ENCODE measurements around the gene ZBTB20. TPM values are rescaled to one million over a fixed set of nuclear protein-coding genes. Genes with fewer than 3 reads are reported as not detected.

Gene ZBTB20
- total RNA-seq, 1 donor from 2014 or later: 27.5 TPM

GRCh38 chr3:114329823-114330222 lies 817.3 kb downstream of the ZBTB20 start:
- DNase-seq: no peak
- TF ChIP-seq, protein P1, sequence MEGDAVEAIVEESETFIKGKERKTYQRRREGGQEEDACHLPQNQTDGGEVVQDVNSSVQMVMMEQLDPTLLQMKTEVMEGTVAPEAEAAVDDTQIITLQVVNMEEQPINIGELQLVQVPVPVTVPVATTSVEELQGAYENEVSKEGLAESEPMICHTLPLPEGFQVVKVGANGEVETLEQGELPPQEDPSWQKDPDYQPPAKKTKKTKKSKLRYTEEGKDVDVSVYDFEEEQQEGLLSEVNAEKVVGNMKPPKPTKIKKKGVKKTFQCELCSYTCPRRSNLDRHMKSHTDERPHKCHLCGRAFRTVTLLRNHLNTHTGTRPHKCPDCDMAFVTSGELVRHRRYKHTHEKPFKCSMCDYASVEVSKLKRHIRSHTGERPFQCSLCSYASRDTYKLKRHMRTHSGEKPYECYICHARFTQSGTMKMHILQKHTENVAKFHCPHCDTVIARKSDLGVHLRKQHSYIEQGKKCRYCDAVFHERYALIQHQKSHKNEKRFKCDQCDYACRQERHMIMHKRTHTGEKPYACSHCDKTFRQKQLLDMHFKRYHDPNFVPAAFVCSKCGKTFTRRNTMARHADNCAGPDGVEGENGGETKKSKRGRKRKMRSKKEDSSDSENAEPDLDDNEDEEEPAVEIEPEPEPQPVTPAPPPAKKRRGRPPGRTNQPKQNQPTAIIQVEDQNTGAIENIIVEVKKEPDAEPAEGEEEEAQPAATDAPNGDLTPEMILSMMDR (IDR thresholded peaks at IDR 0.05; ENCODE audit: partially characterized antibody, unreplicated experiment): no peak
- Mint-ChIP-seq H3K36me3 (ENCODE audit: unreplicated experiment) (peaks cover 4% of the 10 kb centered on the region), H3K9me3 (ENCODE audit: unreplicated experiment) (peaks cover 2% of the 10 kb centered on the region), H3K27me3 (ENCODE audit: unreplicated experiment) (no peaks in the 10 kb centered on the region), H3K4me3 (ENCODE audit: unreplicated experiment) (no peak overlapping the region), H3K4me1 (ENCODE audit: low read depth, unreplicated experiment) (no peaks in the 10 kb centered on the region), H3K27ac (ENCODE audit: unreplicated experiment) (no peak overlapping the region)

GRCh38 chr3:114328345-114328744 lies 818.7 kb downstream of the ZBTB20 start:
- no peak overlapping the region for H3K27ac Mint-ChIP-seq (ENCODE audit: unreplicated experiment)
- peaks cover 2% of the 10 kb centered on the region for H3K9me3 Mint-ChIP-seq (ENCODE audit: unreplicated experiment)
- no peak for DNase-seq
- peaks cover 4% of the 10 kb centered on the region for H3K36me3 Mint-ChIP-seq (ENCODE audit: unreplicated experiment)
- H3K4me3 Mint-ChIP-seq (ENCODE audit: unreplicated experiment): no peak overlapping the region
- H3K27me3 Mint-ChIP-seq (ENCODE audit: unreplicated experiment): no peaks in the 10 kb centered on the region
- TF ChIP-seq, protein P1 (IDR thresholded peaks at IDR 0.05; ENCODE audit: partially characterized antibody, unreplicated experiment): no peak
- peaks cover 2% of the 10 kb centered on the region for H3K4me1 Mint-ChIP-seq (ENCODE audit: low read depth, unreplicated experiment)

- Mint-ChIP-seq H3K4me1 (ENCODE audit: low read depth, unreplicated experiment) (peaks cover 2% of the 10 kb centered on the region), H3K27me3 (ENCODE audit: unreplicated experiment) (no peaks in the 10 kb centered on the region), H3K36me3 (ENCODE audit: unreplicated experiment) (peaks cover 4% of the 10 kb centered on the region), H3K9me3 (ENCODE audit: unreplicated experiment) (peaks cover 2% of the 10 kb centered on the region), H3K4me3 (ENCODE audit: unreplicated experiment) (no peak overlapping the region), H3K27ac (ENCODE audit: unreplicated experiment) (no peak overlapping the region)
- no peak for DNase-seq
- TF ChIP-seq, protein P1 (IDR thresholded peaks at IDR 0.05; ENCODE audit: partially characterized antibody, unreplicated experiment): no peak
Observed at GRCh38 chr3:114327665-114328064, 819.4 kb downstream of the ZBTB20 start.

- Mint-ChIP-seq H3K36me3 (ENCODE audit: unreplicated experiment) (no peaks in the 10 kb centered on the region), H3K27ac (ENCODE audit: unreplicated experiment) (no peak overlapping the region), H3K4me1 (ENCODE audit: low read depth, unreplicated experiment) (peaks cover 9% of the 10 kb centered on the region), H3K27me3 (ENCODE audit: unreplicated experiment) (no peaks in the 10 kb centered on the region), H3K9me3 (ENCODE audit: unreplicated experiment) (no peaks in the 10 kb centered on the region), H3K4me3 (ENCODE audit: unreplicated experiment) (no peak overlapping the region)
- TF ChIP-seq, protein P1 (IDR thresholded peaks at IDR 0.05; ENCODE audit: partially characterized antibody, unreplicated experiment): no peak
- DNase-seq: no peak
Observed at GRCh38 chr3:114323546-114324254, 823.4 kb downstream of the ZBTB20 start.

DNA sequence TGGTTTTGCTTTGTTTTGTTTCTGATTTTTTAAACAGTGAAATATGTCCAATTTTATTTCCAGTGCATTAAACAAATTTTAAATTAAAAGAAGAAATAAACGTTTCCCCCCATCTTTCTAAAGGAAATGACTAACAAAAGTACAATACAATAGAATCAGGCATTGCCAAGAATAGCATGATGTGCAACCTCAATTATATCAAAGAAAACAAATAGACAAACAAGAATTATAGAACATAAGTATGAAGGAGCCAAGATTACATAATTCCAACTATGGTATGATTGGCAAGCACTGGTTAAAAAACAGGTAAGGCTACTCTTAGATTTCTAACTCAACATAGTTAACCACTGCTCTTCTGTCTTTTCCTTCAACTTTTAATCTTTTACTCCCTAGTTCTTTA lies 826.8 kb downstream of the ZBTB20 start:
- TF ChIP-seq, protein P1 (IDR thresholded peaks at IDR 0.05; ENCODE audit: partially characterized antibody, unreplicated experiment): no peak
- no peak overlapping the region for H3K27ac Mint-ChIP-seq (ENCODE audit: unreplicated experiment)
- no peak overlapping the region for H3K4me3 Mint-ChIP-seq (ENCODE audit: unreplicated experiment)
- no peaks in the 10 kb centered on the region for H3K9me3 Mint-ChIP-seq (ENCODE audit: unreplicated experiment)
- peaks cover 13% of the 10 kb centered on the region for H3K4me1 Mint-ChIP-seq (ENCODE audit: low read depth, unreplicated experiment)
- peaks cover 3% of the 10 kb centered on the region for H3K27me3 Mint-ChIP-seq (ENCODE audit: unreplicated experiment)
- no peak for DNase-seq
- H3K36me3 Mint-ChIP-seq (ENCODE audit: unreplicated experiment): no peaks in the 10 kb centered on the region
